ENCODE results near the gene GYG1. TPM values are rescaled to one million over a fixed set of nuclear protein-coding genes. Genes with fewer than 3 reads are reported as not detected.
A peak's percentile ranks its signal among the peaks of the same experiment; 100 is the strongest.

Gene GYG1
- total and polyA plus RNA-seq, 2 donors (not counting 1 experiment from before 2014, with no cell fraction given): 10.8 to 20.4 TPM

- H3K27me3 Mint-ChIP-seq: peaks cover 5% of the 10 kb centered on the region
- Histone ChIP-seq H3K9ac (ENCODE audit: low read length) (no peak overlapping the region), H3K27ac (ENCODE audit: low read length in 2 of 2) (no peak overlapping the region), H2AFZ (ENCODE audit: insufficient read depth, low read depth, low read length, poor library complexity, severe bottlenecking) (no peak overlapping the region), H3K79me2 (ENCODE audit: control insufficient read depth, insufficient read depth, low read length) (no peaks in the 10 kb centered on the region), H3K4me2 (replicated peaks; ENCODE audit: low read depth, low read length, poor library complexity, severe bottlenecking) (no peak overlapping the region), H3K4me3 (ENCODE audit: control extremely low read depth in 1 of 5, extremely low read depth in 1 of 5, insufficient read depth in 1 of 5, low read depth in 2 of 5, low read length in 4 of 5) (no peak overlapping the region), H3K4me1 (ENCODE audit: control insufficient read depth in 2 of 2, insufficient read depth in 2 of 2, low read length in 2 of 2) (no peaks in the 10 kb centered on the region), H3K27me3 (replicated peaks in 1 of 4; ENCODE audit: control extremely low read depth in 1 of 4, control insufficient read depth in 3 of 4, insufficient read depth in 4 of 4, low read length in 3 of 4) (no peaks in the 10 kb centered on the region), H3K9me3 (ENCODE audit: control extremely low read depth in 1 of 3, control insufficient read depth in 2 of 3, insufficient read depth in 1 of 3, low read length in 2 of 3) (no peaks in the 10 kb centered on the region), H4K20me1 (ENCODE audit: control insufficient read depth, insufficient read depth, low read length, poor library complexity, severe bottlenecking) (no peaks in the 10 kb centered on the region), H3K36me3 (replicated peaks in 1 of 2; ENCODE audit: control extremely low read depth in 1 of 2, control insufficient read depth in 1 of 2, extremely low read depth in 1 of 2, insufficient read depth in 2 of 2, low read length in 1 of 2) (no peaks in the 10 kb centered on the region)
- ChIA-PET POLR2A (no interaction called here), CTCF (interaction anchor here (0.6 to 4.8 kb wide), 12 partner anchors 10 to 761 kb away, joined by 3 to 26 read pairs (median 3); partner anchors contain the start of gene TM4SF4)
- no peak for DNase-seq
- WGBS (ENCODE audit: insufficient coverage): no CpG with 5 or more reads among the region's 4 CpGs
- no peaks in the 10 kb centered on the region for H3K4me1 Mint-ChIP-seq
- H3K9me3 Mint-ChIP-seq (ENCODE audit: insufficient read depth): no peaks in the 10 kb centered on the region
- TF ChIP-seq EZH2 (IDR thresholded peaks at IDR 0.05; ENCODE audit: borderline replicate concordance, insufficient read depth, low read depth, low read length, poor library complexity, severe bottlenecking) (no peak), CTCF (IDR thresholded peaks at IDR 0.05) (no peak)
- intact Hi-C loops (cut with micrococcal nuclease): loop anchor here (1.0 to 2.0 kb wide), 2 partner anchors 166 to 318 kb away; no protein-coding TSS in a partner anchor
- H3K4me3 Mint-ChIP-seq: no peak overlapping the region
- no peak for ATAC-seq (ENCODE audit: low read depth)
- no peak overlapping the region for H3K27ac Mint-ChIP-seq
These were observed 36.4 kb upstream of the GYG1 start for GRCh38 chr3:148954981-148955380.

- H3K4me3 Mint-ChIP-seq: no peak overlapping the region
- H3K27me3 ChIP-seq (replicated peaks in 1 of 4; ENCODE audit: control extremely low read depth in 1 of 4, control insufficient read depth in 3 of 4, insufficient read depth in 4 of 4, low read length in 3 of 4): no peaks in the 10 kb centered on the region
- H2AFZ ChIP-seq (ENCODE audit: insufficient read depth, low read depth, low read length, poor library complexity, severe bottlenecking): no peak overlapping the region
- no peak for TF ChIP-seq EZH2 (IDR thresholded peaks at IDR 0.05; ENCODE audit: borderline replicate concordance, insufficient read depth, low read depth, low read length, poor library complexity, severe bottlenecking)
- TF ChIP-seq CTCF (IDR thresholded peaks at IDR 0.05): peak; percentile 50
- DNase-seq (peak; percentile 40), ATAC-seq (ENCODE audit: low read depth) (no peak)
- H4K20me1 ChIP-seq (ENCODE audit: control insufficient read depth, insufficient read depth, low read length, poor library complexity, severe bottlenecking): no peaks in the 10 kb centered on the region
- H3K4me2 ChIP-seq (replicated peaks; ENCODE audit: low read depth, low read length, poor library complexity, severe bottlenecking): no peak overlapping the region
- H3K4me3 ChIP-seq (ENCODE audit: control extremely low read depth in 1 of 5, extremely low read depth in 1 of 5, insufficient read depth in 1 of 5, low read depth in 2 of 5, low read length in 4 of 5): no peak overlapping the region
- H3K36me3 ChIP-seq (replicated peaks in 1 of 2; ENCODE audit: control extremely low read depth in 1 of 2, control insufficient read depth in 1 of 2, extremely low read depth in 1 of 2, insufficient read depth in 2 of 2, low read length in 1 of 2): no peaks in the 10 kb centered on the region
- intact Hi-C loops (cut with micrococcal nuclease): loop anchor here (1.0 to 2.0 kb wide), 2 partner anchors 165 to 318 kb away; no protein-coding TSS in a partner anchor
- no peak overlapping the region for H3K9ac ChIP-seq (ENCODE audit: low read length)
- WGBS (ENCODE audit: insufficient coverage): 68% methylated on average over 6 of the region's 12 CpGs
- no peak overlapping the region for H3K27ac Mint-ChIP-seq
- H3K27me3 Mint-ChIP-seq: peaks cover 8% of the 10 kb centered on the region
- H3K27ac ChIP-seq (ENCODE audit: low read length in 2 of 2): no peak overlapping the region
- H3K4me1 Mint-ChIP-seq: no peaks in the 10 kb centered on the region
- H3K9me3 ChIP-seq (ENCODE audit: control extremely low read depth in 1 of 3, control insufficient read depth in 2 of 3, insufficient read depth in 1 of 3, low read length in 2 of 3): no peaks in the 10 kb centered on the region
- no peaks in the 10 kb centered on the region for H3K9me3 Mint-ChIP-seq (ENCODE audit: insufficient read depth)
- H3K4me1 ChIP-seq (ENCODE audit: control insufficient read depth in 2 of 2, insufficient read depth in 2 of 2, low read length in 2 of 2): no peaks in the 10 kb centered on the region
- POLR2A ChIA-PET: no interaction called here
- CTCF ChIA-PET: interaction anchor here (0.6 to 4.8 kb wide), 11 partner anchors 11 to 760 kb away, joined by 3 to 26 read pairs (median 3); partner anchors contain the start of gene TM4SF4
- no peaks in the 10 kb centered on the region for H3K79me2 ChIP-seq (ENCODE audit: control insufficient read depth, insufficient read depth, low read length)
These were observed 35.6 kb upstream of the GYG1 start for GRCh38 chr3:148955544-148956346.
